Measurements from ENCODE around the gene HMGA1. TPM values are rescaled to one million over a fixed set of nuclear protein-coding genes. Genes with fewer than 3 reads are reported as not detected.
A peak's percentile ranks its signal among the peaks of the same experiment; 100 is the strongest.

HMGA1 gene
- total and polyA plus RNA-seq, 2 of the 13 experiments (the other 11 are each of a cell fraction or from before 2014, with no cell fraction given) = 117 to 145 TPM

GRCh38 chr6:34223956-34224940, 12.4 kb upstream of the HMGA1 start (continued):
- TF ChIP-seq, protein P1, sequence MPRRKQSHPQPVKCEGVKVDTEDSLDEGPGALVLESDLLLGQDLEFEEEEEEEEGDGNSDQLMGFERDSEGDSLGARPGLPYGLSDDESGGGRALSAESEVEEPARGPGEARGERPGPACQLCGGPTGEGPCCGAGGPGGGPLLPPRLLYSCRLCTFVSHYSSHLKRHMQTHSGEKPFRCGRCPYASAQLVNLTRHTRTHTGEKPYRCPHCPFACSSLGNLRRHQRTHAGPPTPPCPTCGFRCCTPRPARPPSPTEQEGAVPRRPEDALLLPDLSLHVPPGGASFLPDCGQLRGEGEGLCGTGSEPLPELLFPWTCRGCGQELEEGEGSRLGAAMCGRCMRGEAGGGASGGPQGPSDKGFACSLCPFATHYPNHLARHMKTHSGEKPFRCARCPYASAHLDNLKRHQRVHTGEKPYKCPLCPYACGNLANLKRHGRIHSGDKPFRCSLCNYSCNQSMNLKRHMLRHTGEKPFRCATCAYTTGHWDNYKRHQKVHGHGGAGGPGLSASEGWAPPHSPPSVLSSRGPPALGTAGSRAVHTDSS (CRISPR knock-in tag; conservative IDR thresholded peaks at IDR 0.05) = no peak
- no peak for TF ChIP-seq IRF9 (CRISPR knock-in tag; IDR thresholded peaks at IDR 0.05; ENCODE audit: borderline replicate concordance)
- peak; percentile 78; the same call in 1 of the 2 replicates for TF ChIP-seq ZNF451 (CRISPR knock-in tag; IDR thresholded peaks at IDR 0.05)
- TF ChIP-seq MIXL1 (CRISPR knock-in tag; IDR thresholded peaks at IDR 0.05) = no peak
- no peak for TF ChIP-seq ZNF207 (IDR thresholded peaks at IDR 0.05; ENCODE audit: borderline replicate concordance)
- TF ChIP-seq ZNF326 (CRISPR knock-in tag; IDR thresholded peaks at IDR 0.05; ENCODE audit: borderline replicate concordance) = no peak
- TF ChIP-seq RCOR2 (CRISPR knock-in tag; IDR thresholded peaks at IDR 0.05) = no peak
- no peak for TF ChIP-seq ZNF10 (CRISPR knock-in tag; IDR thresholded peaks at IDR 0.05; ENCODE audit: borderline replicate concordance, low read depth)
- TF ChIP-seq REL (CRISPR knock-in tag; conservative IDR thresholded peaks at IDR 0.05) = 0 out of 2 replicates have a peak, but pooled peaks have one; percentile 55
- TF ChIP-seq ZNF430 (CRISPR knock-in tag; IDR thresholded peaks at IDR 0.05) = no peak
- TF ChIP-seq, protein P2, sequence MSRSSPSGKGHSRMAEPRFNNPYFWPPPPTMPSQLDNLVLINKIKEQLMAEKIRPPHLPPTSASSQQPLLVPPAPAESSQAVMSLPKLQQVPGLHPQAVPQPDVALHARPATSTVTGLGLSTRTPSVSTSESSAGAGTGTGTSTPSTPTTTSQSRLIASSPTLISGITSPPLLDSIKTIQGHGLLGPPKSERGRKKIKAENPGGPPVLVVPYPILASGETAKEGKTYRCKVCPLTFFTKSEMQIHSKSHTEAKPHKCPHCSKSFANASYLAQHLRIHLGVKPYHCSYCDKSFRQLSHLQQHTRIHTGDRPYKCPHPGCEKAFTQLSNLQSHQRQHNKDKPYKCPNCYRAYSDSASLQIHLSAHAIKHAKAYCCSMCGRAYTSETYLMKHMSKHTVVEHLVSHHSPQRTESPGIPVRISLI (CRISPR knock-in tag; IDR thresholded peaks at IDR 0.05; ENCODE audit: borderline replicate concordance) = 0 out of 2 replicates have a peak, but pooled peaks have one; percentile 22
- TF ChIP-seq MAFF (IDR thresholded peaks at IDR 0.05; ENCODE audit: low read depth, low read length) = no peak
- no peak for TF ChIP-seq ARID2 (CRISPR knock-in tag; IDR thresholded peaks at IDR 0.05; ENCODE audit: borderline replicate concordance)
- TF ChIP-seq NR2F1 (CRISPR knock-in tag; IDR thresholded peaks at IDR 0.05) = no peak
- TF ChIP-seq, protein P3, sequence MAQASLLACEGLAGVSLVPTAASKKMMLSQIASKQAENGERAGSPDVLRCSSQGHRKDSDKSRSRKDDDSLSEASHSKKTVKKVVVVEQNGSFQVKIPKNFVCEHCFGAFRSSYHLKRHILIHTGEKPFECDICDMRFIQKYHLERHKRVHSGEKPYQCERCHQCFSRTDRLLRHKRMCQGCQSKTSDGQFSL (CRISPR knock-in tag; IDR thresholded peaks at IDR 0.05) = peak; percentile 84; the same call in 1 of the 2 replicates
- no peak for TF ChIP-seq ZFP41 (CRISPR knock-in tag; IDR thresholded peaks at IDR 0.05; ENCODE audit: borderline replicate concordance)
- 0 out of 2 replicates have a peak, but pooled peaks have one; percentile 14 for TF ChIP-seq CBX5 (CRISPR knock-in tag; IDR thresholded peaks at IDR 0.05; ENCODE audit: borderline replicate concordance)
- TF ChIP-seq, protein P4, sequence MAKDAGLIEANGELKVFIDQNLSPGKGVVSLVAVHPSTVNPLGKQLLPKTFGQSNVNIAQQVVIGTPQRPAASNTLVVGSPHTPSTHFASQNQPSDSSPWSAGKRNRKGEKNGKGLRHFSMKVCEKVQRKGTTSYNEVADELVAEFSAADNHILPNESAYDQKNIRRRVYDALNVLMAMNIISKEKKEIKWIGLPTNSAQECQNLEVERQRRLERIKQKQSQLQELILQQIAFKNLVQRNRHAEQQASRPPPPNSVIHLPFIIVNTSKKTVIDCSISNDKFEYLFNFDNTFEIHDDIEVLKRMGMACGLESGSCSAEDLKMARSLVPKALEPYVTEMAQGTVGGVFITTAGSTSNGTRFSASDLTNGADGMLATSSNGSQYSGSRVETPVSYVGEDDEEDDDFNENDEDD (CRISPR knock-in tag; IDR thresholded peaks at IDR 0.05; ENCODE audit: borderline replicate concordance) = peak; percentile 68; the same call in 1 of the 2 replicates
- TF ChIP-seq PCBP2 (optimal IDR thresholded peaks at IDR 0.05; ENCODE audit: low read depth, low read length, poor library complexity, severe bottlenecking) = no peak
- no peak for TF ChIP-seq ZNF30 (CRISPR knock-in tag; IDR thresholded peaks at IDR 0.05)
- no peak; the same call in 1 of the 2 replicates for TF ChIP-seq ZBTB20 (CRISPR knock-in tag; IDR thresholded peaks at IDR 0.05; ENCODE audit: borderline replicate concordance, low read depth)
- peak; percentile 11; the same call in 1 of the 2 replicates for TF ChIP-seq FOXA3 (CRISPR knock-in tag; IDR thresholded peaks at IDR 0.05)
- peak; percentile 83 for TF ChIP-seq SPEN (CRISPR knock-in tag; IDR thresholded peaks at IDR 0.05; ENCODE audit: low read depth)
- no peak for TF ChIP-seq JDP2 (CRISPR knock-in tag; IDR thresholded peaks at IDR 0.05; ENCODE audit: borderline replicate concordance)

Measured in HepG2 (cell line).